ENCODE data around the gene POLRMT.
A peak's percentile ranks its signal among the peaks of the same experiment; 100 is the strongest.
"Not testable (repeated sequence)": the region's sequence is repeated elsewhere in the genome, so short reads cannot be mapped to it uniquely, and the experiment has no call there.

POLRMT gene

DNA sequence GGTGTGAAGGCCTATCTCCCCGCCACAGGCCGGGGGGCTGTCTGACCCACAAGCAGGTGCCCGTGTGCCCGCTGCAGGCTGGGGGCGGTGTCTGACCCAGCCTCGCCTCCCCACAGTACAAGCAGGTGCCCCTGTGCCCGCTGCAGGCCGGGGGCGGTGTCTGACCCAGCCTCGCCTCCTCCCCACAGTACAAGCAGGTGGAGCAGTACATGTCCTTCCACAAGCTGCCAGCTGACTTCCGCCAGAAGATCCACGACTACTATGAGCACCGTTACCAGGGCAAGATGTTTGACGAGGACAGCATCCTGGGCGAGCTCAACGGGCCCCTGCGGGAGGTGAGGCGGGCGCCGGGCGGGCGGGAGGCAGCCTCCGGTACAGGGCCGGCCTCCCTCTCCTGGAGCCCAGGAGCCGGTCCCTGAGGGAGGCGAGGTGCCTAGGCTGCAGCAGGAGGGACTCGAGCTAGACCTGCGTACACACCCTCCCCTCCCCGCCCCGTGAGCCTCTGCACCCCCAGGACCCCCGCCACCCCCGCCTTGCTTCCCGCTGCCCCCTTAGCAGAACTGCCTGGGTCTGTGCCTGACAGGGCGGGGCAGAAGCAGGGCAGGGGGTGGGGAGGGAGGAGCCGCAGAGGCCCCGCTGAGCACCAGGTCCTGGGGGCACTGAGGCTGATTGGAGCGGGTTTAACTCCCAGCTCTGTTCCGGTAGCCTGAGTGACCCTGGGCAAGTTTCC is 23.1 kb downstream of the POLRMT start:
- TF ChIP-seq ZNF274 (IDR thresholded peaks at IDR 0.05; ENCODE audit: low read depth, low read length) = no peak
- peak overlapping the region; percentile 11; the same call in 1 of the 2 replicates for H3K4me3 ChIP-seq (ENCODE audit: low read length)

DNA sequence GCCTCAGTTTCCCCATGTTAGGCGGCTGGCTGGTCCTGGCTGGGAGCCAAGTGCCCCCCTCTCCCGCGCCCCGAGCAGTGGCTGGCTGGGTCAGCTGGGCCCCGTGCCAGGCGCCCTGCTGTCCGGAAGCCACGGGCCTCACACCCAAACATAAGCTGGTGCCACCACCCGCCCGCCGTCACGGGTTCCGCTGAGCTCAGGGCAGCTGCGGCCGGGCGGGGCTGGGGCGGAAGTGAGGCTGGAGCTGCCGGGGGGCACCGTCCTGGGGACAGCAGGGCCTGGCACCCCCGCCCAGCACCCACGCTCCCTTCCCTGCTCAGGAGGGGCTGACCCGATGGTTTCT is 24.4 kb downstream of the POLRMT start:
- no peak overlapping the region for H3K4me3 ChIP-seq (ENCODE audit: low read length)
- no peak for TF ChIP-seq ZNF274 (IDR thresholded peaks at IDR 0.05; ENCODE audit: low read depth, low read length)

DNA sequence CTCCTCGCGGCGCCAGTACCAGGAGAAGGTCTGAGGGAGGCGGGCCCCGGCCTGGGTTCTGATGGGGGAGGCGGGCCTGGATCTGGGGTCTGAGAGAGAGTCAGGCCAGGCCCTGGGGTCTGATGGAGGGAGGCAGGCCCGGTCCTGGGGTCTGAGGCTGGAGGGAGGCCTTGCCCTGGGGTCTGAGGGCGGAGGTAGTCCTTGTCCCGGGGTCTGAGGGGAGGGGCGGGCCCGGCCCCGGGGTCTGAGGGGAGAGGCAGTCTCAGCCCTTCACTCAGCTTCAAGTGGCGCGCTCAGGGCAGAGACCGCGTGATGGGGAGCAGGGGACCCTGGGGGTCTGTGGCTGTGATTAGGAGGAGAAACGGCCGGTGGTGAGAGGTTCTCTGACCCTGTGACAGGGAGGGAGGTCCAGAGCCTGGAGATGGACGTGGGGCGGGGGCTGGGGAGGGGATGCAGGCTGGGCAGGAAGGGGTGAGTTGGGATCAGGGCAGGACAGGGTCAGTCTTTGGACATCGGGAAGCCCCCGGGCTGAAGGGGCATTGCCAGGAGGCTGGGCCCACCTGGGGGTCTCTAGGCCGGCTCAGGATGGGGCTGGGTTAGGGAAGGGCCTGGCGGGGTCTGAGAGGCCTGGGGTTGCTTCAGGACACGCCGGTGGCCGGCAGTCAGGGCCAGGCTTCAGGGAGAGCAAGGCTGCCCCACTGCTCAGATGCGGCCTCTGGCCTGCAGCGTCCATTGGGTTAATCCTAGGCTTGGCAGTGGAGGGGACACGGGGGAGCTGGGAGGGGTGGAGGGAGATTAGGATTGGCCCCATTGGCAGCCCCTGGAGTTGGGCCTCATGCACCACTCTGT is 25.0 kb downstream of the POLRMT start:
- TF ChIP-seq ZNF274 (IDR thresholded peaks at IDR 0.05; ENCODE audit: low read depth, low read length) = no peak
- no peak overlapping the region for H3K4me3 ChIP-seq (ENCODE audit: low read length)

DNA sequence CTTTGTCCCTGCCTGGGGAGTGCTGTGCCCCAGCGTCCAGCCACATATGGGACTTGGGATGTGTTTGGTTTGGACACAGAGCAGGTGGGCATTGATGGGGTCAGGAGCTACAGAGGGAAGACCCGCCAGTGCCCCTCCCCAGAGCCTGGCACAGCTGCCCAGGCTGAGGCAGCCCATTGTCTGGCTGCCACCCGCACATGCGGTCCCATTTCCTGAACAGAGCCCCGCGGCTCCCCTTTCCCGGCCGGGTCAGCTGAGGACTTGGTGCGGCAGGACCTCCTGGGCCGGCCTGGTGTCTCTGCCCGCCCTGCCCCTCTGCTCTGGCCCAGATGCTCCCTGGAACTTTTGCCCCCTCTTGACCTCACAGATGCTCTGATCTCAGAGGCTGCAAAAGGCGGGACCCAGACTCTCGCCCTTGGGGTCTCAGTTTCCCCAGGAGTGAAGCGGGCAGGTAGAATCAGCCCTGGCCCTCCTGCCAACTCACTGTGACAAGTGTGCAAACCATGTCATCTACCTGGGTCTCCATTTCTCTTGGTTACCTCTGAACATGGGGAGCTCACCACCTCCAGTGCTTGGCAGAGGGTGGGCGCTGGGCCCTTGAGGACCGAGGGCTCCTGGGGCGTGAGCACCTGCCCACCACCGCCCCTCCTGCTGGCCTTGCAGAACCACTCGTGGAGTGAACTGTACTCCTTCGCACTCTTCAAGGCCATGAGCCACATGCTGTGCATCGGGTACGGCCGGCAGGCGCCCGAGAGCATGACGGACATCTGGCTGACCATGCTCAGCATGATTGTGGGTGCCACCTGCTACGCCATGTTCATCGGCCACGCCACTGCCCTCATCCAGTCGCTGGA is 25.8 kb downstream of the POLRMT start:
- no peak overlapping the region for H3K4me3 ChIP-seq (ENCODE audit: low read length)
- no peak for TF ChIP-seq ZNF274 (IDR thresholded peaks at IDR 0.05; ENCODE audit: low read depth, low read length)

DNA sequence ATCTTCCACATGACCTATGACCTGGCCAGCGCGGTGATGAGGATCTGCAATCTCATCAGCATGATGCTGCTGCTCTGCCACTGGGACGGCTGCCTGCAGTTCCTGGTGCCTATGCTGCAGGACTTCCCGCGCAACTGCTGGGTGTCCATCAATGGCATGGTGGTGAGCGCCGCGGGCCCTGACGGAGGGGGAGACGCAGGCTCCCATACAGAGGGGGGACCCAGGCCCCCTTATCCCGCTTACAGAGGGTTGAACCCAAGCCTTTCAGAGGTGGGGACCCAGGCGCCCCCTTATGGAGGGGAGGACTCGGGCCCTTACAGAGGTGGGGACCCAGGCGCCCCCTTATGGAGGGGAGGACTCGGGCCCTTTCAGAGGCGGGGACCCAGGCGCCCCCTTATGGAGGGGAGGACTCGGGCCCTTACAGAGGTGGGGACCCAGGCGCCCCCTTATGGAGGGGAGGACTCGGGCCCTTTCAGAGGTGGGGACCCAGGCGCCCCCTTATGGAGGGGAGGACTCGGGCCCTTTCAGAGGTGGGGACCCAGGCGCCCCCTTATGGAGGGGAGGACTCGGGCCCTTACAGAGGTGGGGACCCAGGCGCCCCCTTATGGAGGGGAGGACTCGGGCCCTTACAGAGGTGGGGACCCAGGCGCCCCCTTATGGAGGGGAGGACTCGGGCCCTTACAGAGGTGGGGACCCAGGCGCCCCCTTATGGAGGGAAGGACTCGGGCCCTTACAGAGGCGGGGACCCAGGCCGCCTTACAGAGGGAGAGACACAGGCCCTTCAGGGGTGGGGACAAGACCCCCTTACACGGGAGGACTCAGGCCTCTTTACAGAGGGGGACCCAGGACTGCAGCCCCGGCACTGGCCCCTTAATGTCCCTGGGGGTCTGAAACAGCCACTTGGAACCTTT is 28.0 kb downstream of the POLRMT start:
- not testable (repeated sequence) for H3K4me3 ChIP-seq (ENCODE audit: low read length)

DNA sequence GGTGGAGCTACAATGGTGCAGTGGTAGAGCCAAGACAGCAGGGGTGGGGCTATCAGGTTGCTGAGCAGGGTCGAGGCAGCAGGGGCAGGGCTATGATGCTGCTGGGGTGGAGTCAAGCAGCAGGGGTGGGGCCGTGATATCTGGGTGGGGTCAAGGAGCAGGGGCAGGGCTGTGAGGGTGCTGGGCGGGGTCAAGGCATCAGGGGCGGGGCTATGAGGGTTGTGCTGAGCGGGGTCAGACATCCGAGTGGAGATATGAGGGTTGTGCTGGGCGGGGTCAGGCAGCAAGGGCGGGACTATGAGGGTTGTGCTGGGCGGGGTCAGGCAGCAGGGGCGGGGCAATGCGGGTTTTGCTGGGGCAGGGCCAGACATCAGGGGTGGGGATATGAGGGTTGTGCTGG is 29.0 kb downstream of the POLRMT start:
- no peak overlapping the region for H3K4me3 ChIP-seq (ENCODE audit: low read length)
- TF ChIP-seq ZNF274 (IDR thresholded peaks at IDR 0.05; ENCODE audit: low read depth, low read length) = no peak

DNA sequence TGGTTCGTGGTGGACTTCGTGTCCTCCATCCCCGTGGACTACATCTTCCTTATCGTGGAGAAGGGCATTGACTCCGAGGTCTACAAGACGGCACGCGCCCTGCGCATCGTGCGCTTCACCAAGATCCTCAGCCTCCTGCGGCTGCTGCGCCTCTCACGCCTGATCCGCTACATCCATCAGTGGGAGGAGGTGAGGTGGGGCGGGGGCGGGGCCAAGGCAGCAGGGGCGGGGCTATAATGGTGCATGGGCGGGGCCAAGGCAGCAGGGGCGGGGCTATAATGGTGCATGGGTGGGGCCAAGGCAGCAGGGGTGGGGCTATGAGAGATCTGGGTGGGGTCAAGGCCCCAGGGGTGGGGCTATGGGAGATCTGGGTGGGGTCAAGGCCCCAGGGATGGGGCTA is 29.6 kb downstream of the POLRMT start:
- not testable (repeated sequence) for H3K4me3 ChIP-seq (ENCODE audit: low read length)

DNA sequence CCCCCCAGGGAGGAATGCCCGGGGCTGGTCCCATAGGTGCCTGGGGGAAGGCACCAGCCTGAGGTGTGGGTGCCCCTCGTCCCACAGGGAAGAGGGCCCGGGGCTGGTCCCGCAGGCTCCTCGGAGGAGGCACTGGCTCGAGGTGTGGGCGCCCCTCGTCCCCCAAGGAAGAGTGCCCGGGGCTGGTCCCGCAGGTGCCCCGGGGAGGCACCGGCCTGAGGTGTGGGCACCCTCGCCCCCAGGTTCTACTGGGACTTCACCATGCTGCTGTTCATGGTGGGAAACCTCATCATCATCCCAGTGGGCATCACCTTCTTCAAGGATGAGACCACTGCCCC is 30.1 kb downstream of the POLRMT start:
- not testable (repeated sequence) for H3K4me3 ChIP-seq (ENCODE audit: low read length)

DNA sequence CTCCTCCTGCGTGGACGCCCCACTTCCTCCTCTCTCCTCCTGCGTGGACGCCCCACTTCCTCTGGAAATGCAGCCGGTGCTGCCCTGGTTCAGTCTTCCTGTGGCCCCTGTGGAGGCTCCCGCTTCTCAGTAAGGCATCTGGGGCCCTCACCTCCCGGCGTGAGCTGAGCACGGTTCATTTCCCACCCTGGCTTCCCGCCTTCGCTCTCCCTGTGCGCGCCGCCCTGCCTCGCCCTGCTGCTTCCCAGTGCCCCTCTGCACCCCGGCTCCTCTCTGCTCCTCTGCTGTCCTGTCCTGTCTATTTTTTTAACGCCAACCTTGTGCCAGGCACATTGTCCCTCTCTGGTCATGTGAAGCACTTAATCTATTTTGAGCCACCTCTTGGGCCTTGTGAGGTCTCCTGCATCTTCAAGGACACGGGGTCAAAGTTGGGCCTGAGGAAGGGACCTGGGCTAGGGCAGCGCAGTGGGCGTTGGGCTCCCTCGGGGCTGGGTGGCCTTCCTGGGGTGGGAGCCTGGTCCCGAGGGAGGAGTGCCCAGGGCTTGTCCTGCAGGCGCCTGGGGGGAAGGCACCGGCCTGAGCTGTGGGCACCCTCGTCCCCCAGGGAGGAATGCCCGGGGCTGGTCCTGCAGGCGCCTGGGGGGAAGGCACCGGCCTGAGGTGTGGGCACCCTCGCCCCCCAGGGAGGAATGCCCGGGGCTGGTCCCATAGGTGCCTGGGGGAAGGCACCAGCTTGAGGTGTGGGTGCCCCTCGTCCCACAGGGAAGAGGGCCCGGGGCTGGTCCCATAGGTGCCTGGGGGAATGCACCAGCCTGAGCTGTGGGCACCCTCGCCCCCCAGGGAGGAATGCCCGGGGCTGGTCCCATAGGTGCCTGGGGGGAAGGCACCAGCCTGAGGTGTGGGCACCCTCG is 30.7 kb downstream of the POLRMT start:
- no peak overlapping the region for H3K4me3 ChIP-seq (ENCODE audit: low read length)
- no peak for TF ChIP-seq ZNF274 (IDR thresholded peaks at IDR 0.05; ENCODE audit: low read depth, low read length)

DNA sequence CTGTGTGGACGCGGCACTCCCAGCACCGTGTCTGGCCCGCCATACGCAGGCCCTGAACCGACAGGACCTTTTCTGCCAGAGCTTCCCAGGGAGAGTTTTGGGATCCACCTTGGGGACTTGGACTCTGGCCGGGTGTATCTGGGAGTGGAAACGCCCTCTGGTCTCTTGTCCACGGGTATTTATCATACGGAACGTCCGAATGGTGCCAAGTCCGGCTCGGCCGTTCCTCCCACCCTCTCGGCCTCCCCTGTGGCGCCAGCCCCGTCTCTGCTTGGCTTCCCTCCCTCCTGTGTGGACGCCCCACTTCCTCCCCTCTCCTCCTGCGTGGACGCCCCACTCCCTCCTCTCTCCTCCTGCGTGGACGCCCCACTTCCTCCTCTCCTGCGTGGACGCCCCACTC is 31.5 kb downstream of the POLRMT start:
- H3K4me3 ChIP-seq (ENCODE audit: low read length) = no peak overlapping the region
- no peak for TF ChIP-seq ZNF274 (IDR thresholded peaks at IDR 0.05; ENCODE audit: low read depth, low read length)

DNA sequence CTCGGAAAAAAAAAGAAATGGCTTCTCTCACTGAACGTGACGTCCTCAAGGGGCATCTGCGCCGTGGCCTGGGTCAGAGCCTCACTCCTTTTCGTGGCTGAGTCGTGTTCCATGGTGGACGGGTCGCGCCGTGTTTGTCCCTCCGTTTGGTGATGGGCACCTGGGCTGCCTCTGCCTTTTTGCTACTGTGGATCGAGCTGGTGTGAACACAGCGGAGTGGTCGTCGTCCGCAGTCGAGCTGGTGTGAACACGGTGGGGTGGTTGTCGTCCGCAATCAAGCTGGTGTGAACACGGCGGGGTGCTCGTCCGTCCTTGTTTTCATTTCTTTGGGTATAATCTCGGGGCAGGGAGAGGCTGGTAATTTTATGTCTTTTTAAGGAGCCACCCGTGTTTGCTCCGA is 32.0 kb downstream of the POLRMT start:
- H3K4me3 ChIP-seq (ENCODE audit: low read length) = no peak overlapping the region
- no peak for TF ChIP-seq ZNF274 (IDR thresholded peaks at IDR 0.05; ENCODE audit: low read depth, low read length)

DNA sequence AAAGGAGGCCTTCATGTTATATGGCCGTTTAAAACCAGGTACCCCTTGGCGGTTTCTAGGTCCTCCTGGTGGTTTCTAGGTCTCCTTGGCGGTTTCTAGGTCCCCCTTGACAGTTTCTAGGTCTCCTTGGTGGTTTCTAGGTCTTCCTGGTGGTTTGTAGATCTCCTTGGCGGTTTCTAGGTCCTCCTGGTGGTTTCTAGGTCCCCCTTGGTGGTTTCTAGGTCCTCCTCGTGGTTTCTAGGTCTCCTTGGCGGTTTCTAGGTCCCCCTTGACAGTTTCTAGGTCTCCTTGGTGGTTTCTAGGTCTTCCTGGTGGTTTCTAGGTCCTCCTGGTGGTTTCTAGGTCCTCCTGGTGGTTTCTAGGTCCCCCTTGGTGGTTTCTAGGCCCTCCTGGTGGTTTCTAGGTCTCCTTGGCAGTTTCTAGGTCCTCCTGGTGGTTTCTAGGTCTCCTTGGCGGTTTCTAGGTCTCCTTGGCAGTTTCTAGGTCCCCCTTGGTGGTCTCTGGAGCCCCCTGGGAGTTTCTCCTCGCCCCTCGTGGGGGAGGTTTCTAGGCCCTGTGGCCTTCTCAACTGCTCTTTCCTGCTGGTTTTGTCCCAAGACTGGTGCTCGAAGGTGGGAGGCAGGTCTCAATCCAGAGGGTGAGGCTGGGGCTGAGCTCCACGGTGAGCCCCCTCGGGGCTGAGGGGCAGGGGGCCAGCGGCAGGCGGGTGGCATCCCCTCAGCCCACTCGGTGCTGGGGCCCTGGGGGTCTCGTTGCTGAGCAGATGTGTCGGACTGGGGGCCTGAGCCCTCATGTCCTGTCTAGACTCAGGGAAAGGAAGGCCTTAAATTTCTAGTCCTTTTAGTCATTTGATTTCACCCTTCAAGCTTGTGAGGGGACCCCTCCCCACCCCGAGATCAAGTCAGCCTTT is 35.7 kb downstream of the POLRMT start:
- TF ChIP-seq ZNF274 (IDR thresholded peaks at IDR 0.05; ENCODE audit: low read depth, low read length) = no peak
- H3K4me3 ChIP-seq (ENCODE audit: low read length) = no peak overlapping the region
